ENCODE results near the gene RBM24. TPM values are rescaled to one million over a fixed set of nuclear protein-coding genes. Genes with fewer than 3 reads are reported as not detected.

The RBM24 gene
- total RNA-seq, 4 donors from 2014 or later = 0.18 to 2.7 (median 0.61) TPM

- Histone ChIP-seq H3K4me1 (no peaks in the 10 kb centered on the region), H3K4me3 (no peak overlapping the region), H3K27me3 (peaks cover 0 to 3% (median 0%) of the 10 kb centered on the region in 4 donors), H3K27ac (no peak overlapping the region), H3K9me3 (no peaks in the 10 kb centered on the region), H3K36me3 (no peaks in the 10 kb centered on the region)
- no peak for DNase-seq
- TF ChIP-seq CTCF (IDR thresholded peaks at IDR 0.05) = no peak
- TF ChIP-seq POLR2A (IDR thresholded peaks at IDR 0.05) = no peak
- WGBS, 2 donors = 60 to 67% methylated on average over 2 to 3 of the region's 3 CpGs
- intact Hi-C loops (cut with DNase I) = no loop called here
These were observed 13.6 kb upstream of the RBM24 start for GRCh38 chr6:17267566-17267965.

GRCh38 chr6:17268114-17268513 is 13.0 kb upstream of the RBM24 start:
- intact Hi-C loops (cut with DNase I) = no loop called here
- no peaks in the 10 kb centered on the region for H3K4me1 ChIP-seq
- no peak overlapping the region for H3K27ac ChIP-seq
- H3K36me3 ChIP-seq = no peaks in the 10 kb centered on the region
- peaks cover 0 to 3% (median 0%) of the 10 kb centered on the region in 4 donors for H3K27me3 ChIP-seq
- no peak for DNase-seq
- WGBS, 2 donors = 67 to 79% methylated on average over 6 of the region's 6 CpGs
- no peaks in the 10 kb centered on the region for H3K9me3 ChIP-seq
- TF ChIP-seq POLR2A (IDR thresholded peaks at IDR 0.05) (no peak), CTCF (IDR thresholded peaks at IDR 0.05) (no peak)
- no peak overlapping the region for H3K4me3 ChIP-seq

- no peak for TF ChIP-seq POLR2A (IDR thresholded peaks at IDR 0.05)
- TF ChIP-seq CTCF (IDR thresholded peaks at IDR 0.05) = no peak
- Histone ChIP-seq H3K4me1 (no peaks in the 10 kb centered on the region), H3K27ac (no peak overlapping the region), H3K9me3 (no peaks in the 10 kb centered on the region), H3K27me3 (peaks cover 0 to 6% (median 0%) of the 10 kb centered on the region in 4 donors), H3K36me3 (no peaks in the 10 kb centered on the region), H3K4me3 (no peak overlapping the region)
- no peak for DNase-seq
- 82 to 100% methylated on average over 2 to 3 of the region's 3 CpGs for WGBS, 2 donors
- intact Hi-C loops (cut with DNase I) = no loop called here
These were observed 11.3 kb upstream of the RBM24 start for GRCh38 chr6:17269840-17270239.

- no peak overlapping the region for H3K4me3 ChIP-seq
- no peaks in the 10 kb centered on the region for H3K36me3 ChIP-seq
- TF ChIP-seq CTCF (IDR thresholded peaks at IDR 0.05) (no peak), POLR2A (IDR thresholded peaks at IDR 0.05) (no peak)
- intact Hi-C loops (cut with DNase I) = no loop called here
- H3K27ac ChIP-seq = no peak overlapping the region
- H3K4me1 ChIP-seq = no peaks in the 10 kb centered on the region
- H3K27me3 ChIP-seq = peaks cover 0 to 7% (median 0%) of the 10 kb centered on the region in 4 donors
- WGBS, 2 donors = 30 to 44% methylated on average over 3 of the region's 3 CpGs
- no peaks in the 10 kb centered on the region for H3K9me3 ChIP-seq
- no peak for DNase-seq
These were observed 9.5 kb upstream of the RBM24 start for GRCh38 chr6:17271628-17272027.

DNA sequence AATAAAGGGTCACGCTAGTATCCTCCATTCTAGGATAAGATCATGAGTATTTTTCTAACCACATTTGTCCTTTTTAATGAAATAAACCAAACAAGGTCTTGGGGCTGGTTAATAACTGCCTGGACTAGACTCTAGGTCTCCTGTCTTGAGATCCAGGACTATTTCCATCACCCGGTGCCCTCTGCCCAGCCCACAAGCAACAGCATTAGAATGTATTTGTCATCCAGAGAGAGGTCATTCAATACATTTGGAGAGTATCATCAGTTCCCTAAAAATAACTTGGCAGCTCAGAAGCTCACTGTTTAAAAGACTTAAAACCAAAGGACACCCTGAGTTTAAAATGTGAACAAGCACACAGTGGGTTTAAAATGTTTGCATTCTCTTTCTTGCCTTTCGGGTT is 4.4 kb upstream of the RBM24 start:
- no peaks in the 10 kb centered on the region for H3K36me3 ChIP-seq
- H3K9me3 ChIP-seq = no peaks in the 10 kb centered on the region
- 57 to 64% methylated on average over 3 of the region's 3 CpGs for WGBS, 2 donors
- DNase-seq = no peak
- peaks cover 0 to 23% (median 3%) of the 10 kb centered on the region in 3 donors for H3K4me1 ChIP-seq
- peaks cover 0 to 35% (median 0%) of the 10 kb centered on the region in 4 donors for H3K27me3 ChIP-seq
- H3K4me3 ChIP-seq = no peak overlapping the region
- intact Hi-C loops (cut with DNase I) = no loop called here
- TF ChIP-seq CTCF (IDR thresholded peaks at IDR 0.05) (no peak), POLR2A (IDR thresholded peaks at IDR 0.05) (no peak)
- peak overlapping the region in 3 of 4 donors; percentile 31 to 88 (median 42) for H3K27ac ChIP-seq

Measured in esophagus squamous epithelium (tissue), 5 donors.